Limb (tissue), 2 donors: ENCODE data around the gene STOML1.

ENCODE experiments used
- DNase-seq, 2 donors: peaks; one replicate each; pipeline ENCODE4 v3.0.0-alpha.2; 2016; ENCODE audit errors: extremely low spot score in 2 of 2

STOML1 gene

DNA sequence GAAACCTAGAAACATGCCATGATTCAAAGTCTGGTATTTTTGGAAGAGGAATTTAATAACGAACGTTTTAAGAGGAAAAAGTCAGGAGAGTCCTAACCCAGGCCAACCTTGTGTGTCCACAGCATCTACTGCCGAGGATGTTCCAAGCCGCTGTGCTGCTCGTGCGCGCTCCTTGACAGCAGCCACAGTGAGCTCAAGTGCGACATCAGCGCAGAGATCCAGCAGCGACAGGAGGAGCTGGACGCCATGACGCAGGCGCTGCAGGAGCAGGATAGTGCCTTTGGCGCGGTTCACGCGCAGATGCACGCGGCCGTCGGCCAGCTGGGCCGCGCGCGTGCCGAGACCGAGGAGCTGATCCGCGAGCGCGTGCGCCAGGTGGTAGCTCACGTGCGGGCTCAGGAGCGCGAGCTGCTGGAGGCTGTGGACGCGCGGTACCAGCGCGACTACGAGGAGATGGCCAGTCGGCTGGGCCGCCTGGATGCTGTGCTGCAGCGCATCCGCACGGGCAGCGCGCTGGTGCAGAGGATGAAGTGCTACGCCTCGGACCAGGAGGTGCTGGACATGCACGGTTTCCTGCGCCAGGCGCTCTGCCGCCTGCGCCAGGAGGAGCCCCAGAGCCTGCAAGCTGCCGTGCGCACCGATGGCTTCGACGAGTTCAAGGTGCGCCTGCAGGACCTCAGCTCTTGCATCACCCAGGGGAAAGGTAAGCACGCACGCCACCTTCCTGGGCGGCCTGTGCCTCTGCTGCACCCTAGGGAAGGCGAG, 30.8 kb upstream of the STOML1 start:
- DNase-seq, result no peak

- no peak for DNase-seq
Observed at GRCh38 chr15:74019734-74020133, 27.6 kb upstream of the STOML1 start.

DNA sequence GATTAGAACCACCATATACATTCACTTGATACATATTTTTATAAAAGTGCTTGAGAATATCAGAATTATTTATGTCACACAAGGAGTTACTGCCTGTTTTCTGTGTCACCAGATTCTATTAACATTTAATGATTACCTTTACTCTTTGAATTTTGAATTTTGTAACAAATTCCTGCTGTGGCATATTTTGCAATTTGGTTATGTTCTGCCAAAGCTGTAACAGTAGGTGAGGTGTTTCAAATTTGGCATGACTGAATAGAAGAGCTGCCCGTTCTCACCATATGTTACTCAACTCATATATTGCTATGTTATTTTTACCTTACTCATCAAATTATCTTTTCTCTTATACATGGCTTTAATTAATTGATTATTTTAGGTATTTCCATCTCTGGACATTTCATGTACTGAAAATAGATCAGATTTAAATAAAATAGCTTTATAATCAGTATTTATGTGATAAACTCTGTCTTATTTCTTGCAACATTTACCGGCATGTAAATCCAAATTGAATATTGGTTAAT, 21.3 kb upstream of the STOML1 start:
- DNase-seq, result no peak

GRCh38 chr15:74011610-74012009, 19.5 kb upstream of the STOML1 start:
- no peak for DNase-seq

DNA sequence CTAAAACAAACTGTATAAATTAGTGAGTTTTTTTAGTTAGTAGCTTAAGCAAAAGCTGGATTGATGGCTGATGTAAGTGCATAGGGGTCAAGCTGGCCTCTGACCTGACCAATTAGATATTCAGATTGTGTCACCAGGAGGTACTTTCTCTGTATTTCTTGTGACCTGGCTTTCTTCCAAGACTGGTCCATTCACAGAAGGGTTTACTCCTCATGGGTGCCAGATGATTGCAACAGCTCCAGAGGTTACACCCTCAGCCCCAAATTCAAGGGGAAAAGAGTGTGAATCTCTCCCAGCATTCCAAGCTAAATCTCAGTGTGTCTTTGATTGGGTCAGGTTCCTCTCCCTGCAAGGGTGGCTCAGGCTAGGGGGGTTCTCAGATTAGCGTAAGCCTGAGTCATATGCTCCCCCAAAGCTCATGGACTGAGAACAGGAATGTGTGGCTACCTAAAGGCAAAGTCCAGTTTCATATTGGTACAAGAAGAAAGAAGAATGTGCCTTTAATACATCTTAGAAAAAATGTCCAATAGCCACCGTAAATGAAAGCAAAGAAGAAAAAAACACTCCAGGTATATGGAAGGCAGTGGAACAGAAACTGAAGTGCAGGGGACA, 18.9 kb upstream of the STOML1 start:
- DNase-seq, result no peak

DNA sequence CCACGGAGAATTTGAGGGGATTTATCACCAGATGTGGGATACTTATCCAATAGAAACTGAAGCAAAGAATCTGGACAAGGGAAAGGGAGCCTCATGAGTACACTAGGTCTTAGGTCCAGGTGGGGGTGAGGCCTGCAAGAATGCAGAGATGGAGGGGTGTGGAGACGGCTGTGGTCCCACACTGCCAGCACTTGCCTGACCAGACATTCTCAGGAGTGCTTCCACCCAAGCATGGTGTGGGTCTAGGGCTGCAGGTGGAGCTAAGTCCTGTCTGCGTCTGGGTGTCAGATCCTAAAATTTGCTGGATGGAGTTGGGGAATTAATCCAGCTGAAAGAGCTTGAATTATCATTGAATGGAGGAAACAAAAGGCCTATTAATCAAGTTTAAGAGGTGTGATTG, 16.8 kb upstream of the STOML1 start:
- DNase-seq, result no peak

- DNase-seq, result no peak
Observed at GRCh38 chr15:74007820-74008371, 15.8 kb upstream of the STOML1 start.

DNA sequence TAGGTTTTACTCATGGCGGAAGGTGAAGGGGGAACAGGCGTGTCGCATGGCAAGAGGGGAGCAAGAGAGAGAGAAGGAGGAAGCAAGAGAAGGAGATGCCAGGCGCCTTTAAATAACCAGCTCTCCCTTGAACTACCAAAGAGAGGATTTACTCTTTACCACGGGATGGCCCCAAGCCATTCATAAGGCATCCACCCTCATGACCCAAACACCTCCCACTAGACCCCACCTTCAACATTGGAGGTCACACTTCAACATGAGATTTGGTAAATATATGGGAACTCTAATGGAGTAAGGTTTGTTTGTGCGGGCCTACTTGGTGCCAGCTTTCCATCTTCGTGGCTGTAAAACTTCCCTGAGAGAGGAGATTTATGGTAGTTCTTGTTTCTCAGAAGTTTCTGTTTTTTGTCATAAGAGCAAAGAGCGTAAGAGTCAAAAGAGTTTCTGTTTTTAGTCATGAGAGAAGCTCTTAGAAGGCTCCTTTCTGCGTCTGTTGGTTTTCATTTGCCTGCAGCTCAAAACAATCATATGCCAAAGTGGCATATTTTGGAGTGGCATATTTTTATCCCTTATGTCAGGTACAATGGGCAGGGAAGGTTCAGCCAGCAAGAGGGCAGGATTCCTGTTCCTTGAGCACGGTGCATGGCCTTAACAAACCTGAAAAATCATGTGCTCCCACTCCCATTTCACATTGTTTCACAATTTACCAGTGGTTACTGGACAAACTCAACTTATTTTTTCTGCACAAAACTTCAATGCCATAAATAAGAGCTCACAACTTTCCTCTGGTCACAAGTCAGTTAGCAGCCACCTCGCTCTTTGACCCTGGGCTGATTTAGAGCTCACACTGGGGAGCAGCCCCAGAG, 14.9 kb upstream of the STOML1 start:
- no peak for DNase-seq

DNA sequence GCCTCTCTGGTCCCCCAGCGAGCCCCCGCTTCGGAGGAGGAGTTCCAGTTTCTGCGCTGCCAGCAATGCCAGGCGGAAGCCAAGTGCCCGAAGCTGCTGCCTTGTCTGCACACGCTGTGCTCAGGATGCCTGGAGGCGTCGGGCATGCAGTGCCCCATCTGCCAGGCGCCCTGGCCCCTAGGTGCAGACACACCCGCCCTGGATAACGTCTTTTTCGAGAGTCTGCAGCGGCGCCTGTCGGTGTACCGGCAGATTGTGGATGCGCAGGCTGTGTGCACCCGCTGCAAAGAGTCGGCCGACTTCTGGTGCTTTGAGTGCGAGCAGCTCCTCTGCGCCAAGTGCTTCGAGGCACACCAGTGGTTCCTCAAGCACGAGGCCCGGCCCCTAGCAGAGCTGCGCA, 5.9 kb upstream of the STOML1 start:
- DNase-seq, result no peak

DNA sequence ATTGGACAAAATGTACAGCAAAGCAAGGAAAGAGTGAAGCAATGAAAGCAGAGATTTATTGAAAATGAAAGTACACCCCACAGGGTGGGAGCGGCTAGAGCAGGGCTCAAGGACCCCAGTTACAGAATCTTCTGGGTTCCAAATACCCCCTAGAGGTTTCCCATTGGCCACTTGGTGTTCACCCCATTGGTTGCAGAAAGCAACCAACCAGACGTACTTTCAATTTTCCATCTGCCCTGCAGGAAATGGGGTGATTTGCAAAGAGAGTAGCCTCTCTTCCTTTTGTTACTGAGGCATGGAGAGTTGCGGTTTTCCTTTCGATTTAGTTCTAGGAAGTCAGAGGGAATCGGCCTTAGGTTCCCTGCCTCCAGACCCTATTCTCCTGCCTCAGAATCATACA, 4.8 kb upstream of the STOML1 start:
- DNase-seq, result no peak

- no peak for DNase-seq
Observed at GRCh38 chr15:73996267-73996666, 4.2 kb upstream of the STOML1 start.

DNA sequence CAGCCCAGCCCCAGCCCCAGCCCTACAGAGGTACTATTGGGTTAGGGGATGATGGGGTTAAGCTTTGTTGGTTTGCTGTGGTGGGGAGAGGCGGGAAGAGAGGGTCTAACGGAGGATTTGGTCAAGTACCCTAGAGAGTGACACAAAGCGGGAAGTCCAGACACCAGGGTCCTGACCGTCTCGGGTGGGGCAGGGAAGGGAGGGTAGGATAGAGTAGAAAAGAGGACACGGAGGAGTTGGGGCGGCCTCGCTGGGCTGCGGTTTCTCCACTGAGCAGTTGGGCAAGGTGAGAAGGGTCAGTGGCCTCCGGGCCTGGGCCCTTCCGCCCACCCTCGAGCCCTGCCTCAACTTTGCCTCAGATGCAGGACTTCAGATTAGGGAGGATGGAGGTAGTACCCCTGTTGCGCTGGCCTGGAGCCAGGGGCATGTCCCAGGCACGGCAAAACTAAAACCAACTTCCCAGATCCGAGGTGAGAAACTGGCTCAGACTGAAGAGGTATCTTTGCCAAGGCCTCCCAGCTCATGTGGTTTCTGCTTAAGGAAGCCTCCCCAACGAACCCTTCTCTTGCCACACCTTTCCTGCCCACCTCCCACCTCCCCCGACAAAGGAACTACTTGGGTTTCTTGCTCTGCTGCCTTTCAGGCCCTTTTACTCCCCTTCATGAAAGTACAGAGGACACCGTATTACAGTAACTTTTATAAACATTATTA, 3.0 kb upstream of the STOML1 start:
- DNase-seq, result peak in 1 of 2 donors; percentile 50

DNA sequence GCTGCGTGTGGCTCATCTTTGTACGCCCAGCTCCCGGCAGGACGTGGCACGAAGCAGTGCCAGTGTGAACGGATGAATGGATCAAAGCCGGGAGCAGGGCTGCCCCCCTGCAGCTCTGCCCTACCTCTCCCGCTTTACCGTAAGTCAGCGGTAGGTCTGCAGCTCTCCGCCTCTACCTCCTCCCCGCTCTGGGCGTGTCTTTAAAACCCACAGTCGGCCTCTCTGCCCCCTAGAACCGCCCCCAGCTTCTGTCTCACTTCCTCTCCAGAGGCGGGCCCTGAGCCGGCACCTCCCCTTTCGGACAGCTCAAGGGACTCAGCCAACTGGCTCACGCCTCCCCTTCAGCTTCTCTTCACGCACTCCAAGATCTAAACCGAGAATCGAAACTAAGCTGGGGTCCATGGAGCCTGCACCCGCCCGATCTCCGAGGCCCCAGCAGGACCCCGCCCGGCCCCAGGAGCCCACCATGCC, 2.4 kb upstream of the STOML1 start, which contains the start of gene PML:
Gene PML, plus strand, starts transcription at position 304 of the 471 bp plus-strand sequence. Its CDS starts 97 bp downstream, at position 401.
- DNase-seq, result peak; percentile 93 to 97

GRCh38 chr15:73993211-73993994, 1.3 kb upstream of the STOML1 start:
- no peak for DNase-seq

- no peak for DNase-seq
Observed at GRCh38 chr15:73992594-73992898, 451 bp upstream of the STOML1 start.

GRCh38 chr15:73991260-73991659, 835 bp downstream of the STOML1 start:
- no peak for DNase-seq

DNA sequence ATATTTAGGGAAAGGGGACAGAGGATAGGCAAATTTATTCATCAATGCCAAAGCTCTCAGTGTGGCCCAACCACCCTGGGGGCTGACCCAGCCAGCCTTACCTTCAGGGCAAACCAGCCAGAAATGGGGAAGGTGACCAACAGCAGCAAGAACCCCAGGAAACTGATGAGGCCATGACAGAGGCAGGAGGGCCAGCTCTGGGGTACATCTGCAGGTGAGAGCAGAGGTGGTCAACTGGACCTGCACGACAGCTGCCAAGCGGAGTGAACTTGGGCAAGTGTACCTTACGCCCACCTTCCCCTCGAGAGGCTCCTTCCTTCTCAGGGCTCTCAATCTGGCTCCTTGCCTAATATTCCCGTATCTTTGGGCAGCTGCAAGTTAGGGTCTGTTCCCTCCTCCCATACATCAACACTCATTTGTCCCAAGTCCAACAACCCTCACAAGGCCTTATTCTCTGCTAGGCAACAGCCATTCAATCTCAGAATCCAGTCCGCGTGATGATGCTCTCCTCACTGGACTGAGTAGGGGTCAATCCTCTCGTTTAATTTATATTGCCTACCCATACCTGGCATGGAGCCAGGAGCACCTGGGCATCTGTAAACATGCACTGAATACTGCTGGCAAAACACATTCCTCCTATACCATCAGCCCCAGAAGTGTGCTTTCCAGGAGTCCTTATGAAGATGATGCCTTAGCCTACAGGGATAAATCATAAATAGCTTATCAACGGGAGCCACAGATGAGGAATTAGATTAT, 1.7 kb downstream of the STOML1 start:
- no peak for DNase-seq

DNA sequence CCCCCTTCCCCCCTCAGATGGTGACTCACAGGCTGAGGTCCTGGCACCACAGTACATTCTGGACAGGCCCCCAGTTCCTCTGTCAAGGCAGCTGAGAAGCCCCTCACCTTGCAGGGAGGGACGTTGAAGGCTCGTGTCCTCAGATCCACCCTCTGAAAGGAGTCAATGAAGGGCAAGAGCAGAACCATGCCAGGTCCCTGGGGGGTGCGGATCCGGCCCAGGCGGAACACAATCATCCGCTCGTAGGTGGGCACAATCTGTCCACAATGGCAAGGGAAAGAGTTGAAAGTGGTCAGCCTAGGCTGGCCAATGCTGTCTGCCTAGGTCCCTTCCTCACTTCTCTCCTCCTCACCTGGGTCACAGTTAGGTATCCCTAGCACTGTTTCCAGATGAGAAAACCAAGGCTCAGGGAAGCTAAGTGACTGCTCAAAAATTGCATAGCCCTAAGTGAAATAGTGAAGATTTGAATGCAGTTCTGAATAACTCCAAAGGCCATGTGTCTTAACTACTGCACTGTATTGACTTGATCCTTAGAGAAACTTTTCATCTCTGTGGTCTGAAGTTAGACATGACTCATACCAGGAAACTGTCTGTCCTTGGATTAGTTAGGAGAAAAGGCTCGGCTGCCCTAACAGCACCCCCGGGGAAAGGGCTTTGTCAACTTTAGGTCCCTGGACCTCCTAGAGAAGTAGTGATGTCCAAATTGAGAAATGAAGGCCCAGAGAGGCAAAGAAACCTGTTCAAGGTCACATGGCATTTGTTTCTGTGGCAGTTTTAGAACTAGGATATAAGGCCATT, 2.9 kb downstream of the STOML1 start:
- no peak for DNase-seq
